GM19397 (cell line): ENCODE results near the gene GALNTL6.
"Not testable (repeated sequence)": the region's sequence is repeated elsewhere in the genome, so short reads cannot be mapped to it uniquely, and the experiment has no call there.

Experiments
- ATAC-seq: cut with Tn5 transposase; IDR thresholded peaks from one replicate; pipeline ENCODE4 v1.9.1; 2021; ENCODE audit warnings: mild to moderate bottlenecking, moderate library complexity; ENCODE audit not compliant: unreplicated experiment

GALNTL6 gene

GRCh38 chr4:173038192-173038896, 1225.1 kb downstream of the GALNTL6 start:
- ATAC-seq, result no peak

GRCh38 chr4:173039617-173040577, 1226.7 kb downstream of the GALNTL6 start:
- peak; percentile 50 for ATAC-seq

GRCh38 chr4:173041482-173041881, 1228.3 kb downstream of the GALNTL6 start:
- no peak for ATAC-seq

- not testable (repeated sequence) for ATAC-seq
Observed at GRCh38 chr4:173042139-173042538, 1228.9 kb downstream of the GALNTL6 start.

GRCh38 chr4:173044340-173044739, 1231.1 kb downstream of the GALNTL6 start:
- no peak for ATAC-seq

GRCh38 chr4:173045571-173045970, 1232.4 kb downstream of the GALNTL6 start:
- no peak for ATAC-seq

GRCh38 chr4:173046144-173046543, 1232.9 kb downstream of the GALNTL6 start:
- ATAC-seq, result no peak

GRCh38 chr4:173046818-173047217, 1233.6 kb downstream of the GALNTL6 start:
- ATAC-seq, result no peak

GRCh38 chr4:173051232-173051631, 1238.0 kb downstream of the GALNTL6 start:
- ATAC-seq, result no peak

GRCh38 chr4:173051716-173052115, 1238.5 kb downstream of the GALNTL6 start:
- ATAC-seq, result no peak

GRCh38 chr4:173052439-173052838, 1239.2 kb downstream of the GALNTL6 start:
- no peak for ATAC-seq

GRCh38 chr4:173056271-173056670, 1243.1 kb downstream of the GALNTL6 start:
- ATAC-seq, result no peak

GRCh38 chr4:173056710-173057109, 1243.5 kb downstream of the GALNTL6 start:
- ATAC-seq, result no peak

GRCh38 chr4:173057442-173057841, 1244.2 kb downstream of the GALNTL6 start:
- no peak for ATAC-seq

- no peak for ATAC-seq
Observed at GRCh38 chr4:173057901-173058300, 1244.7 kb downstream of the GALNTL6 start.

- no peak for ATAC-seq
Observed at GRCh38 chr4:173061160-173061559, 1248.0 kb downstream of the GALNTL6 start.

GRCh38 chr4:173073939-173074500, 1260.8 kb downstream of the GALNTL6 start:
- ATAC-seq, result no peak

- ATAC-seq, result no peak
Observed at GRCh38 chr4:173074501-173074946, 1261.3 kb downstream of the GALNTL6 start.

- no peak for ATAC-seq
Observed at GRCh38 chr4:173076903-173077634, 1263.9 kb downstream of the GALNTL6 start.

- ATAC-seq, result no peak
Observed at GRCh38 chr4:173088144-173088543, 1274.9 kb downstream of the GALNTL6 start.
